ENCODE results near the gene LRP1B. TPM values are rescaled to one million over a fixed set of nuclear protein-coding genes. Genes with fewer than 3 reads are reported as not detected.

The LRP1B gene
- polyA plus RNA-seq, 1 donor from 2014 or later, result 12.7 TPM

GRCh38 chr2:141703501-141703900 lies 427.3 kb downstream of the LRP1B start:
- Histone ChIP-seq H3K9me2 (ENCODE audit: insufficient read depth, low read length) (no peaks in the 10 kb centered on the region), H3K79me2 (replicated peaks; ENCODE audit: insufficient read depth, low read length) (no peaks in the 10 kb centered on the region), H3K4me2 (ENCODE audit: low read length) (no peak overlapping the region), H3F3A (ENCODE audit: insufficient read depth, low read length, poor library complexity, severe bottlenecking) (peaks cover 11% of the 10 kb centered on the region), H3K27ac (ENCODE audit: low read length) (no peak overlapping the region), H3K36me3 (ENCODE audit: insufficient read depth, low read length) (no peaks in the 10 kb centered on the region), H3K9me3 (ENCODE audit: low read length) (no peaks in the 10 kb centered on the region), H2AFZ (ENCODE audit: low read depth, low read length) (no peak overlapping the region), H3K27me3 (ENCODE audit: insufficient read depth, low read depth, low read length) (peaks cover 7% of the 10 kb centered on the region), H3K9ac (ENCODE audit: low read length) (no peak overlapping the region), H4K20me1 (ENCODE audit: insufficient read depth) (no peaks in the 10 kb centered on the region), H3K4me3 (ENCODE audit: low read length) (no peak overlapping the region)
- TF ChIP-seq REST (IDR thresholded peaks at IDR 0.05; ENCODE audit: borderline replicate concordance) (no peak), EZH2 (IDR thresholded peaks at IDR 0.05; ENCODE audit: borderline replicate concordance, insufficient read depth, low read length, poor library complexity, severe bottlenecking) (no peak), CTCF (IDR thresholded peaks at IDR 0.05; ENCODE audit: poor library complexity, severe bottlenecking) (no peak), POLR2AphosphoS5 (IDR thresholded peaks at IDR 0.05) (no peak), RAD21 (conservative IDR thresholded peaks at IDR 0.05) (no peak), EP300 (conservative IDR thresholded peaks at IDR 0.05; ENCODE audit: poor library complexity, severe bottlenecking) (no peak), MXI1 (conservative IDR thresholded peaks at IDR 0.05; ENCODE audit: poor library complexity, severe bottlenecking) (no peak), SMC3 (conservative IDR thresholded peaks at IDR 0.05; ENCODE audit: poor library complexity) (no peak), TAF1 (IDR thresholded peaks at IDR 0.05; ENCODE audit: low read depth) (no peak)

GRCh38 chr2:141701618-141702017 lies 429.2 kb downstream of the LRP1B start:
- no peak overlapping the region for H3K4me2 ChIP-seq (ENCODE audit: low read length)
- peaks cover under 1% of the 10 kb centered on the region for H3F3A ChIP-seq (ENCODE audit: insufficient read depth, low read length, poor library complexity, severe bottlenecking)
- no peaks in the 10 kb centered on the region for H3K79me2 ChIP-seq (replicated peaks; ENCODE audit: insufficient read depth, low read length)
- H3K9me2 ChIP-seq (ENCODE audit: insufficient read depth, low read length), result no peaks in the 10 kb centered on the region
- TF ChIP-seq POLR2AphosphoS5 (IDR thresholded peaks at IDR 0.05), result no peak
- TF ChIP-seq MXI1 (conservative IDR thresholded peaks at IDR 0.05; ENCODE audit: poor library complexity, severe bottlenecking), result no peak
- TF ChIP-seq CTCF (IDR thresholded peaks at IDR 0.05; ENCODE audit: poor library complexity, severe bottlenecking), result no peak
- TF ChIP-seq EP300 (conservative IDR thresholded peaks at IDR 0.05; ENCODE audit: poor library complexity, severe bottlenecking), result no peak
- no peak for TF ChIP-seq RAD21 (conservative IDR thresholded peaks at IDR 0.05)
- TF ChIP-seq TAF1 (IDR thresholded peaks at IDR 0.05; ENCODE audit: low read depth), result no peak
- no peak for TF ChIP-seq EZH2 (IDR thresholded peaks at IDR 0.05; ENCODE audit: borderline replicate concordance, insufficient read depth, low read length, poor library complexity, severe bottlenecking)
- no peak overlapping the region for H3K27ac ChIP-seq (ENCODE audit: low read length)
- H4K20me1 ChIP-seq (ENCODE audit: insufficient read depth), result no peaks in the 10 kb centered on the region
- H2AFZ ChIP-seq (ENCODE audit: low read depth, low read length), result no peak overlapping the region
- no peaks in the 10 kb centered on the region for H3K36me3 ChIP-seq (ENCODE audit: insufficient read depth, low read length)
- H3K9ac ChIP-seq (ENCODE audit: low read length), result no peak overlapping the region
- no peaks in the 10 kb centered on the region for H3K9me3 ChIP-seq (ENCODE audit: low read length)
- H3K4me3 ChIP-seq (ENCODE audit: low read length), result no peak overlapping the region
- peaks cover 7% of the 10 kb centered on the region for H3K27me3 ChIP-seq (ENCODE audit: insufficient read depth, low read depth, low read length)

All from neural cell (in vitro differentiated cells).